ENCODE results near the gene PLA2R1.
A peak's percentile ranks its signal among the peaks of the same experiment; 100 is the strongest.

DNA sequence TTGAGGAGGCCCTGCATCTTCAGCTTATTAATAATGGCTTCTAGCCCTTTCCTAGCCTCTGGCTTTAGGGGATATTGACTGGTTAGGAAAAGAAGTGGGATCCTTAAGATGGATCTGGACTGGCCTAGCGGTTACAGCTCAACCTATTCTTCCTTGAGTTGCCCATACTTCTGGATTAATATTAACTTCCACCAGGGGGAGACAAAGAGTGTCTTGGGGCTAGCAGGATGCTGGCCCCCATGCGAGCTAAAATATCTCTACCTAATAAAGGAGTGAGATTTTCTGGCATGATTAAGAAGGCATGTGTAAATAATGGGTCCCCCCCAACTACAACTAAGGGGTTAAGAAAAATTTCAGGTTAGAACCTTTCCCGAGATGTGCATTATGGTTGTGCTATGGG lies 23.2 kb upstream of the PLA2R1 start:
- TF ChIP-seq, protein P1, sequence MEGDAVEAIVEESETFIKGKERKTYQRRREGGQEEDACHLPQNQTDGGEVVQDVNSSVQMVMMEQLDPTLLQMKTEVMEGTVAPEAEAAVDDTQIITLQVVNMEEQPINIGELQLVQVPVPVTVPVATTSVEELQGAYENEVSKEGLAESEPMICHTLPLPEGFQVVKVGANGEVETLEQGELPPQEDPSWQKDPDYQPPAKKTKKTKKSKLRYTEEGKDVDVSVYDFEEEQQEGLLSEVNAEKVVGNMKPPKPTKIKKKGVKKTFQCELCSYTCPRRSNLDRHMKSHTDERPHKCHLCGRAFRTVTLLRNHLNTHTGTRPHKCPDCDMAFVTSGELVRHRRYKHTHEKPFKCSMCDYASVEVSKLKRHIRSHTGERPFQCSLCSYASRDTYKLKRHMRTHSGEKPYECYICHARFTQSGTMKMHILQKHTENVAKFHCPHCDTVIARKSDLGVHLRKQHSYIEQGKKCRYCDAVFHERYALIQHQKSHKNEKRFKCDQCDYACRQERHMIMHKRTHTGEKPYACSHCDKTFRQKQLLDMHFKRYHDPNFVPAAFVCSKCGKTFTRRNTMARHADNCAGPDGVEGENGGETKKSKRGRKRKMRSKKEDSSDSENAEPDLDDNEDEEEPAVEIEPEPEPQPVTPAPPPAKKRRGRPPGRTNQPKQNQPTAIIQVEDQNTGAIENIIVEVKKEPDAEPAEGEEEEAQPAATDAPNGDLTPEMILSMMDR (conservative IDR thresholded peaks at IDR 0.05; ENCODE audit: low read length) = peak; percentile 41
- TF ChIP-seq EZH2phosphoT487 (IDR thresholded peaks at IDR 0.05; ENCODE audit: borderline replicate concordance) = no peak

Measured in Loucy (cell line).